H1 (cell line): ENCODE measurements around the gene PITPNC1. TPM values are rescaled to one million over a fixed set of nuclear protein-coding genes. Genes with fewer than 3 reads are reported as not detected.

Source experiments
- SP1 ChIP-seq: IDR thresholded peaks from 2 replicates; pipeline ENCODE4 v1.6.1; 2011; ENCODE audit warnings: low read depth, low read length
- SP2 ChIP-seq: IDR thresholded peaks from 2 replicates; pipeline ENCODE4 v1.6.1; 2012; ENCODE audit warnings: mild to moderate bottlenecking, low read length, inconsistent platforms
- ZNF274 ChIP-seq: IDR thresholded peaks from 2 replicates; pipeline ENCODE4 v1.7.0; 2012; ENCODE audit warnings: low read length, borderline replicate concordance; ENCODE audit errors: extremely low read depth
- polyA plus RNA-seq, 7 experiments: library from polyadenylated mRNA; depleted of rRNA in 3 of 7; stranded (reverse) in 5 of 7; unstranded in 2 of 7; fragments of >200 nt in 5 of 7; fragments of 200-250 nt in 2 of 7; gene quantifications; 1 replicate in 5 of 7; 2 replicates in 1 of 7; 4 replicates in 1 of 7; pipeline versions ENCODE4 v1.2.1 to v1.2.3, GENCODE V29; 2011 to 2013; ENCODE audit warnings: missing spikeins in 2 of 7, mixed read lengths in 2 of 7
- total RNA-seq: library from RNA; stranded (reverse); fragmentation: NEBNext Ultra II Directional; extraction: Animal tissue kit (Norgen Biotek cat#: 25700); gene quantifications from 2 replicates; pipeline ENCODE4 v1.2.1, GENCODE V29; 2021
- TF ChIP-seq, protein P1 (sequence below): fragments of 300-600 bp; sonication (generic); IDR thresholded peaks from 2 replicates; pipeline ENCODE4 v1.7.1; 2012; ENCODE audit warnings: low read length, moderate library complexity, mild to moderate bottlenecking, inconsistent platforms; ENCODE audit not compliant: insufficient replicate concordance

Gene PITPNC1
- total and polyA plus RNA-seq, 2 of the 8 experiments (the other 6 are each of a cell fraction or from before 2014, with no cell fraction given): 17.6 to 54.7 TPM

DNA sequence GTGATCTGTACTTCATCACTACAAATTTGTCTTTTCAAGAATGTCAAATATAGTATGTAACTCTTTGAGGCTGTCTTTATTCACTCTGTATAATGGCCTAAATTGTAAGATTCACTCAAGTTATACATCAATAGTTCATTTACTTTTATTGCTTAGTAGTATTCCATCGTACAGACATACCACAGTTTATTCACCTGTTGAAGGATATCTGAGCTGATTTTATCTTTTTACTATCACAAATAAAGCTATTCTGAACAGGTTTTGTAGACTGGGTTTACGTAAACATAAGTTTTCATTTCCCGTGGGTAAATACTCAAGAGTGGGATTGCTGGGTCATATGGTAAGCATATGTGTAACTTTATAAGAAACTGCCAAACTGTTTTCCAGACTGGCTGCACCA, 29.3 kb upstream of the PITPNC1 start (continued):
- TF ChIP-seq, protein P1, sequence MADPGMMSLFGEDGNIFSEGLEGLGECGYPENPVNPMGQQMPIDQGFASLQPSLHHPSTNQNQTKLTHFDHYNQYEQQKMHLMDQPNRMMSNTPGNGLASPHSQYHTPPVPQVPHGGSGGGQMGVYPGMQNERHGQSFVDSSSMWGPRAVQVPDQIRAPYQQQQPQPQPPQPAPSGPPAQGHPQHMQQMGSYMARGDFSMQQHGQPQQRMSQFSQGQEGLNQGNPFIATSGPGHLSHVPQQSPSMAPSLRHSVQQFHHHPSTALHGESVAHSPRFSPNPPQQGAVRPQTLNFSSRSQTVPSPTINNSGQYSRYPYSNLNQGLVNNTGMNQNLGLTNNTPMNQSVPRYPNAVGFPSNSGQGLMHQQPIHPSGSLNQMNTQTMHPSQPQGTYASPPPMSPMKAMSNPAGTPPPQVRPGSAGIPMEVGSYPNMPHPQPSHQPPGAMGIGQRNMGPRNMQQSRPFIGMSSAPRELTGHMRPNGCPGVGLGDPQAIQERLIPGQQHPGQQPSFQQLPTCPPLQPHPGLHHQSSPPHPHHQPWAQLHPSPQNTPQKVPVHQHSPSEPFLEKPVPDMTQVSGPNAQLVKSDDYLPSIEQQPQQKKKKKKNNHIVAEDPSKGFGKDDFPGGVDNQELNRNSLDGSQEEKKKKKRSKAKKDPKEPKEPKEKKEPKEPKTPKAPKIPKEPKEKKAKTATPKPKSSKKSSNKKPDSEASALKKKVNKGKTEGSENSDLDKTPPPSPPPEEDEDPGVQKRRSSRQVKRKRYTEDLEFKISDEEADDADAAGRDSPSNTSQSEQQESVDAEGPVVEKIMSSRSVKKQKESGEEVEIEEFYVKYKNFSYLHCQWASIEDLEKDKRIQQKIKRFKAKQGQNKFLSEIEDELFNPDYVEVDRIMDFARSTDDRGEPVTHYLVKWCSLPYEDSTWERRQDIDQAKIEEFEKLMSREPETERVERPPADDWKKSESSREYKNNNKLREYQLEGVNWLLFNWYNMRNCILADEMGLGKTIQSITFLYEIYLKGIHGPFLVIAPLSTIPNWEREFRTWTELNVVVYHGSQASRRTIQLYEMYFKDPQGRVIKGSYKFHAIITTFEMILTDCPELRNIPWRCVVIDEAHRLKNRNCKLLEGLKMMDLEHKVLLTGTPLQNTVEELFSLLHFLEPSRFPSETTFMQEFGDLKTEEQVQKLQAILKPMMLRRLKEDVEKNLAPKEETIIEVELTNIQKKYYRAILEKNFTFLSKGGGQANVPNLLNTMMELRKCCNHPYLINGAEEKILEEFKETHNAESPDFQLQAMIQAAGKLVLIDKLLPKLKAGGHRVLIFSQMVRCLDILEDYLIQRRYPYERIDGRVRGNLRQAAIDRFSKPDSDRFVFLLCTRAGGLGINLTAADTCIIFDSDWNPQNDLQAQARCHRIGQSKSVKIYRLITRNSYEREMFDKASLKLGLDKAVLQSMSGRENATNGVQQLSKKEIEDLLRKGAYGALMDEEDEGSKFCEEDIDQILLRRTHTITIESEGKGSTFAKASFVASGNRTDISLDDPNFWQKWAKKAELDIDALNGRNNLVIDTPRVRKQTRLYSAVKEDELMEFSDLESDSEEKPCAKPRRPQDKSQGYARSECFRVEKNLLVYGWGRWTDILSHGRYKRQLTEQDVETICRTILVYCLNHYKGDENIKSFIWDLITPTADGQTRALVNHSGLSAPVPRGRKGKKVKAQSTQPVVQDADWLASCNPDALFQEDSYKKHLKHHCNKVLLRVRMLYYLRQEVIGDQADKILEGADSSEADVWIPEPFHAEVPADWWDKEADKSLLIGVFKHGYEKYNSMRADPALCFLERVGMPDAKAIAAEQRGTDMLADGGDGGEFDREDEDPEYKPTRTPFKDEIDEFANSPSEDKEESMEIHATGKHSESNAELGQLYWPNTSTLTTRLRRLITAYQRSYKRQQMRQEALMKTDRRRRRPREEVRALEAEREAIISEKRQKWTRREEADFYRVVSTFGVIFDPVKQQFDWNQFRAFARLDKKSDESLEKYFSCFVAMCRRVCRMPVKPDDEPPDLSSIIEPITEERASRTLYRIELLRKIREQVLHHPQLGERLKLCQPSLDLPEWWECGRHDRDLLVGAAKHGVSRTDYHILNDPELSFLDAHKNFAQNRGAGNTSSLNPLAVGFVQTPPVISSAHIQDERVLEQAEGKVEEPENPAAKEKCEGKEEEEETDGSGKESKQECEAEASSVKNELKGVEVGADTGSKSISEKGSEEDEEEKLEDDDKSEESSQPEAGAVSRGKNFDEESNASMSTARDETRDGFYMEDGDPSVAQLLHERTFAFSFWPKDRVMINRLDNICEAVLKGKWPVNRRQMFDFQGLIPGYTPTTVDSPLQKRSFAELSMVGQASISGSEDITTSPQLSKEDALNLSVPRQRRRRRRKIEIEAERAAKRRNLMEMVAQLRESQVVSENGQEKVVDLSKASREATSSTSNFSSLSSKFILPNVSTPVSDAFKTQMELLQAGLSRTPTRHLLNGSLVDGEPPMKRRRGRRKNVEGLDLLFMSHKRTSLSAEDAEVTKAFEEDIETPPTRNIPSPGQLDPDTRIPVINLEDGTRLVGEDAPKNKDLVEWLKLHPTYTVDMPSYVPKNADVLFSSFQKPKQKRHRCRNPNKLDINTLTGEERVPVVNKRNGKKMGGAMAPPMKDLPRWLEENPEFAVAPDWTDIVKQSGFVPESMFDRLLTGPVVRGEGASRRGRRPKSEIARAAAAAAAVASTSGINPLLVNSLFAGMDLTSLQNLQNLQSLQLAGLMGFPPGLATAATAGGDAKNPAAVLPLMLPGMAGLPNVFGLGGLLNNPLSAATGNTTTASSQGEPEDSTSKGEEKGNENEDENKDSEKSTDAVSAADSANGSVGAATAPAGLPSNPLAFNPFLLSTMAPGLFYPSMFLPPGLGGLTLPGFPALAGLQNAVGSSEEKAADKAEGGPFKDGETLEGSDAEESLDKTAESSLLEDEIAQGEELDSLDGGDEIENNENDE: no peak
- no peak for TF ChIP-seq SP1
- no peak for TF ChIP-seq SP2
- TF ChIP-seq ZNF274: no peak
